Thyroid gland (tissue), 4 donors: Measurements from ENCODE around the gene BTBD1.

ENCODE experiments used
- CTCF ChIP-seq, 6 experiments: fragments of 200-600 bp in 3 of 6; fragments of 450-650 bp in 3 of 6; sonication (generic) in 3 of 6; IDR thresholded peaks; one replicate each; pipeline ENCODE4 v1.5.1; 2016 to 2019; ENCODE audit warnings: antibody characterized with exemption in 6 of 6, mild to moderate bottlenecking in 2 of 6, inconsistent platforms in 1 of 6, moderate library complexity in 1 of 6
- POLR2A ChIP-seq, 2 donors: fragments of 450-650 bp; IDR thresholded peaks; one replicate each; pipeline ENCODE4 v1.6.1; 2017; ENCODE audit warnings: antibody characterized with exemption in 2 of 2, mild to moderate bottlenecking in 2 of 2, moderate library complexity in 1 of 2

- TF ChIP-seq POLR2A (IDR thresholded peaks at IDR 0.05) = no peak
- TF ChIP-seq CTCF (IDR thresholded peaks at IDR 0.05) = no peak
These were observed 96.9 kb downstream of the BTBD1 start for GRCh38 chr15:82970078-82970686.
